ENCODE measurements around the gene PICALM. TPM values are rescaled to one million over a fixed set of nuclear protein-coding genes. Genes with fewer than 3 reads are reported as not detected.

PICALM gene
- total RNA-seq, 1 donor: 318 TPM

- no peak for TF ChIP-seq CTCF (IDR thresholded peaks at IDR 0.05; ENCODE audit: insufficient read depth, low read length)
- no peak for DNase-seq (ENCODE audit: low read depth)
- H3K4me3 ChIP-seq (ENCODE audit: low read depth, low read length): no peak overlapping the region
These were observed 145.4 kb downstream of the PICALM start for GRCh38 chr11:85923455-85923854.

DNA sequence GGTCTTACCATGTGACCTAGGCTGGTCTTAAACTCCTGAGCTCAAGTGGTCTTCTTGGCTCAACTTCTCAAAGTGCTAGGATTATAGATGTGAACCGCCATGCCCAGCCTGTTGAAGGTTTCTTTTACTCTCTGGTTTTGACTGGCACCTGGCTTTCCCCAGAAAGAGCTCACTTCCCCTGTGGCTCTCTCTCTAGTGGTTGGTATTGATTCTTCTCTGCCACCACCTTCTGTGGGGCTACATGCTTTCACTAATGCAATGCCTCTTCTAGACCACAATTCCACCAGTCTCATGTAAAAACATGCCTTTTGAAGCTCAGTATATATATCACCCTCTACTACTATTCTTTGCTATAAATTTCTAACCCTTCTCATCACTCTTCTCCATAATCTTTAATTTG lies 146.5 kb downstream of the PICALM start:
- no peak overlapping the region for H3K4me3 ChIP-seq (ENCODE audit: low read depth, low read length)
- DNase-seq (ENCODE audit: low read depth): no peak
- no peak for TF ChIP-seq CTCF (IDR thresholded peaks at IDR 0.05; ENCODE audit: insufficient read depth, low read length)

- H3K4me3 ChIP-seq (ENCODE audit: low read depth, low read length): no peak overlapping the region
- DNase-seq (ENCODE audit: low read depth): peak; percentile 79
- TF ChIP-seq CTCF (IDR thresholded peaks at IDR 0.05; ENCODE audit: insufficient read depth, low read length): no peak
These were observed 149.7 kb downstream of the PICALM start for GRCh38 chr11:85918910-85919794.

GRCh38 chr11:85914425-85914824 lies 154.5 kb downstream of the PICALM start:
- TF ChIP-seq CTCF (IDR thresholded peaks at IDR 0.05; ENCODE audit: insufficient read depth, low read length): no peak
- no peak for DNase-seq (ENCODE audit: low read depth)
- H3K4me3 ChIP-seq (ENCODE audit: low read depth, low read length): no peak overlapping the region

GRCh38 chr11:85913513-85913912 lies 155.4 kb downstream of the PICALM start:
- no peak for DNase-seq (ENCODE audit: low read depth)
- no peak for TF ChIP-seq CTCF (IDR thresholded peaks at IDR 0.05; ENCODE audit: insufficient read depth, low read length)
- H3K4me3 ChIP-seq (ENCODE audit: low read depth, low read length): no peak overlapping the region

GRCh38 chr11:85912414-85912813 lies 156.5 kb downstream of the PICALM start:
- no peak for TF ChIP-seq CTCF (IDR thresholded peaks at IDR 0.05; ENCODE audit: insufficient read depth, low read length)
- no peak for DNase-seq (ENCODE audit: low read depth)

More at GRCh38 chr11:85912414-85912813, 156.5 kb downstream of the PICALM start:
- no peak overlapping the region for H3K4me3 ChIP-seq (ENCODE audit: low read depth, low read length)

Other genes starting within 250 kb of the PICALM start
- gene CCDC83, start 213.7 kb downstream of the PICALM start, total RNA-seq (ENCODE audit: low replicate concordance): not detected in 2 replicates
- 19.4 and 24.7 TPM in 2 replicates for gene EED, start 175.7 kb upstream of the PICALM start, total RNA-seq (ENCODE audit: low replicate concordance)
- gene HIKESHI, start 233.2 kb upstream of the PICALM start, total RNA-seq (ENCODE audit: low replicate concordance): 16.8 and 92.2 TPM in 2 replicates

Measured in fibroblast of the aortic adventitia (primary cell).